A673 (cell line): ENCODE data around the gene TSHZ2.

ENCODE experiments used
- EZH2 ChIP-seq: fragments of 200-600 bp; sonication (generic); IDR thresholded peaks from 2 replicates; pipeline ENCODE4 v1.6.1; 2017; ENCODE audit warnings: borderline replicate concordance, low read depth, mild to moderate bottlenecking, mixed read lengths, antibody characterized with exemption, low read length; ENCODE audit not compliant: poor library complexity, severe bottlenecking
- TF ChIP-seq, protein P1 (sequence below): fragments of 300-800, 200-600 bp; sonication (generic); conservative IDR thresholded peaks from 2 replicates; pipeline ENCODE4 v1.5.1; 2017; ENCODE audit warnings: low read depth, mild to moderate bottlenecking, antibody characterized with exemption, low read length, moderate library complexity, mixed read lengths

DNA sequence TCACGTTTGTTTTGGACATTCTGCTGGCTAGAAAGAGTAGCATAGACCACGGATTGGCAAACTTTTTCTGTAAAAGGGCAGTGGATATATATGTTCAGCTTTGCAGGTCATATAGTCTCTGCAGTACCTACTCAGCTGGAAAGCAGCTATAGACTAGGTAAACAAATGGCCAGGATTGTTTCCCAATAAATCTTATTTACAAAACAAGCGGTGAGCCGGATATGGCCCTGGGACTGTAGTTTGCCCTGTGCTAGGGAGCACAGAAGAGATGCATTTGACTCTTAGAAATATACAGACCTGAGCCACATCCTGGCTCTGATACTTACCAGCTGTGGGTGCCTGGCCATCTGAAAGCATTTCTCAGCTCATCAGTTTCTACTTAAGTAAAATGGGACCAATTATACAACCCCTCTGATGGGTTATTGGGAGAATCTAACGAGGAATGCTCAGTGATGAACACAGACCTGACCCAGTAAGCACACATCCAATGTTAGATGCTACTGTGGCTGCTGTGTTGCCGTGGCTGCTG lies 120.7 kb downstream of the TSHZ2 start:
- TF ChIP-seq, protein P1, sequence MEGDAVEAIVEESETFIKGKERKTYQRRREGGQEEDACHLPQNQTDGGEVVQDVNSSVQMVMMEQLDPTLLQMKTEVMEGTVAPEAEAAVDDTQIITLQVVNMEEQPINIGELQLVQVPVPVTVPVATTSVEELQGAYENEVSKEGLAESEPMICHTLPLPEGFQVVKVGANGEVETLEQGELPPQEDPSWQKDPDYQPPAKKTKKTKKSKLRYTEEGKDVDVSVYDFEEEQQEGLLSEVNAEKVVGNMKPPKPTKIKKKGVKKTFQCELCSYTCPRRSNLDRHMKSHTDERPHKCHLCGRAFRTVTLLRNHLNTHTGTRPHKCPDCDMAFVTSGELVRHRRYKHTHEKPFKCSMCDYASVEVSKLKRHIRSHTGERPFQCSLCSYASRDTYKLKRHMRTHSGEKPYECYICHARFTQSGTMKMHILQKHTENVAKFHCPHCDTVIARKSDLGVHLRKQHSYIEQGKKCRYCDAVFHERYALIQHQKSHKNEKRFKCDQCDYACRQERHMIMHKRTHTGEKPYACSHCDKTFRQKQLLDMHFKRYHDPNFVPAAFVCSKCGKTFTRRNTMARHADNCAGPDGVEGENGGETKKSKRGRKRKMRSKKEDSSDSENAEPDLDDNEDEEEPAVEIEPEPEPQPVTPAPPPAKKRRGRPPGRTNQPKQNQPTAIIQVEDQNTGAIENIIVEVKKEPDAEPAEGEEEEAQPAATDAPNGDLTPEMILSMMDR, result no peak
- no peak for TF ChIP-seq EZH2
